Measurements from ENCODE around the gene KIF23.

- TF ChIP-seq CTCF (optimal IDR thresholded peaks at IDR 0.05 in 1 of 3, IDR thresholded peaks at IDR 0.05 in 1 of 3, conservative IDR thresholded peaks at IDR 0.05 in 1 of 3; ENCODE audit: extremely low read depth in 1 of 3, insufficient read depth in 2 of 3, low read length in 3 of 3) = no peak
- TF ChIP-seq EZH2 (IDR thresholded peaks at IDR 0.05; ENCODE audit: low read length) = no peak
These were observed 8.3 kb downstream of the KIF23 start for GRCh38 chr15:69422336-69422895.
